Activated CD8-positive, alpha-beta memory T cell treated with anti-CD3 and anti-CD28 coated beads, Interleukin-2, amount 10 ng/mL, durations not matched to agents 7 days and 5 days (primary cell): ENCODE data around the gene AANAT. TPM values are rescaled to one million over a fixed set of nuclear protein-coding genes. Genes with fewer than 3 reads are reported as not detected.

Experiments used
- ATAC-seq: fragments of 150-1000 bp; cut with Tn5 transposase; one replicate; pipeline ENCODE4 v1.10.0; 2021; ENCODE audit warnings: moderate library complexity
- CTCF ChIA-PET: fragments of 350-600 bp; sonication (Branson Sonifier 250); formaldehyde crosslinking; loops from one replicate; lab custom pipeline; 2021; ENCODE audit warnings: antibody characterized with exemption; lab: Charles Lee
- DNase-seq: peaks from one replicate; pipeline ENCODE4 v3.0.0-alpha.2; 2020
- H3K27ac Mint-ChIP-seq: one replicate; pipeline ENCODE4 v1.8.0; 2021; ENCODE audit warnings: mild to moderate bottlenecking, mixed read lengths
- H3K27me3 Mint-ChIP-seq: one replicate; pipeline ENCODE4 v1.8.0; 2021; ENCODE audit warnings: mixed read lengths
- H3K36me3 Mint-ChIP-seq: one replicate; pipeline ENCODE4 v1.8.0; 2021; ENCODE audit warnings: mild to moderate bottlenecking, mixed read lengths
- H3K4me1 Mint-ChIP-seq: one replicate; pipeline ENCODE4 v1.8.0; 2021; ENCODE audit warnings: mixed read lengths
- H3K4me3 Mint-ChIP-seq: one replicate; pipeline ENCODE4 v1.8.0; 2021; ENCODE audit warnings: mild to moderate bottlenecking, moderate library complexity, mixed read lengths
- H3K9me3 Mint-ChIP-seq: one replicate; pipeline ENCODE4 v1.8.0; 2022; ENCODE audit warnings: low read depth, mixed read lengths
- total RNA-seq, 2 experiments: library from RNA; stranded (reverse); gene quantifications; one replicate each; pipeline ENCODE4 v1.2.3, GENCODE V29; 2021

Gene AANAT
- total RNA-seq, 2 experiments from 2014 or later, result not detected

- no peaks in the 10 kb centered on the region for H3K9me3 Mint-ChIP-seq
- no peak for ATAC-seq
- H3K4me1 Mint-ChIP-seq, result peaks cover 80% of the 10 kb centered on the region
- no peak overlapping the region for H3K27ac Mint-ChIP-seq
- CTCF ChIA-PET, result interaction anchor here (0.8 kb wide), 1 partner anchor 38 kb away, joined by 3 read pairs; no protein-coding TSS in a partner anchor
- no peaks in the 10 kb centered on the region for H3K36me3 Mint-ChIP-seq
- no peak overlapping the region for H3K4me3 Mint-ChIP-seq
- DNase-seq, result no peak
- no peaks in the 10 kb centered on the region for H3K27me3 Mint-ChIP-seq
Measured at GRCh38 chr17:76446449-76447231, 20.8 kb upstream of the AANAT start.

- Mint-ChIP-seq H3K27me3 (no peaks in the 10 kb centered on the region), H3K27ac (no peak overlapping the region)
Measured at GRCh38 chr17:76447931-76448652, 19.3 kb upstream of the AANAT start.

GRCh38 chr17:76449126-76449525 is 18.3 kb upstream of the AANAT start:
- Mint-ChIP-seq H3K27me3 (no peaks in the 10 kb centered on the region), H3K36me3 (no peaks in the 10 kb centered on the region), H3K4me1 (peaks cover 67% of the 10 kb centered on the region), H3K27ac (no peak overlapping the region), H3K4me3 (no peak overlapping the region), H3K9me3 (no peaks in the 10 kb centered on the region)
- no peak for ATAC-seq
- CTCF ChIA-PET, result interaction anchor here (1.5 to 3.7 kb wide), 3 partner anchors 9 to 41 kb away, joined by 3 to 12 read pairs (median 7); no protein-coding TSS in a partner anchor
- no peak for DNase-seq

More at GRCh38 chr17:76447931-76448652, 19.3 kb upstream of the AANAT start:
- Mint-ChIP-seq H3K4me1 (peaks cover 72% of the 10 kb centered on the region), H3K9me3 (no peaks in the 10 kb centered on the region), H3K4me3 (no peak overlapping the region), H3K36me3 (no peaks in the 10 kb centered on the region)
- no peak for DNase-seq
- ATAC-seq, result no peak
- CTCF ChIA-PET, result interaction anchor here (1.5 to 3.7 kb wide), 3 partner anchors 9 to 40 kb away, joined by 3 to 12 read pairs (median 7); no protein-coding TSS in a partner anchor

- H3K4me3 Mint-ChIP-seq, result peak overlapping the region; percentile 86
- ATAC-seq (no peak), DNase-seq (no peak)
- H3K27ac Mint-ChIP-seq, result no peak overlapping the region
- H3K4me1 Mint-ChIP-seq, result peaks cover 46% of the 10 kb centered on the region
- CTCF ChIA-PET, result interaction anchor here (1.1 to 4.0 kb wide), 7 partner anchors 12 to 71 kb away, joined by 3 to 15 read pairs (median 12); no protein-coding TSS in a partner anchor
- no peaks in the 10 kb centered on the region for H3K36me3 Mint-ChIP-seq
- no peaks in the 10 kb centered on the region for H3K9me3 Mint-ChIP-seq
- peaks cover 3% of the 10 kb centered on the region for H3K27me3 Mint-ChIP-seq
Measured at GRCh38 chr17:76451506-76451905, 15.9 kb upstream of the AANAT start.

DNA sequence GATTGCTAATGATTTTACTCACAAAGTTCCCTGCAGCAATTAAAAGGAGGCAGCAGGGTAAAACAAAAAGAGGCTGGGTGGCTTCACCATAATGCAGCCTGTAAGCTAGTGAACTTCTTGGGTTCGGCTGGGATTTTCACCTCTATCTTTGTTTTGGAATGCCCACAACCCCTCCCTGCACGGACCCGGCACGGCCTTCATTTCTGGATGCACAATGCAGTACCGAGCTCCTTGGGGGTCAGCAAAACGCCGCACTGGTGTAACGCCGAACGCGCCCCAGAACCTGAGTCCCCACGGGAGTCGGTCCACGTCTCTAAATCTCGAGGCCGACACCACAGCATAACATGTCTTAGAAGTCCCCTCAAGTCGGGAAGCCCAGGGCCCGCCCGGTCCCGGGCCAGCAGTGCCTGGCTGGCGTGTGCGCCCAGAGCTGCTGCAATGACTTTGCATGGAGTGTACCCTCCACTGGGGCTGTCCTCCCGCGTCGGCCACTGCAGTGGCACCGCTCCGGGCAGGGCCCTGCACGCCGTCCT is 15.2 kb upstream of the AANAT start:
- H3K36me3 Mint-ChIP-seq, result no peaks in the 10 kb centered on the region
- peak overlapping the region; percentile 86 for H3K4me3 Mint-ChIP-seq
- ATAC-seq, result peak; percentile 32
- peak; percentile 47 for DNase-seq
- peak overlapping the region; percentile 54 for H3K27ac Mint-ChIP-seq
- peaks cover 40% of the 10 kb centered on the region for H3K4me1 Mint-ChIP-seq
- CTCF ChIA-PET, result interaction anchor here (1.1 to 4.0 kb wide), 13 partner anchors 13 to 172 kb away, joined by 3 to 15 read pairs (median 10); partner anchors contain the start of gene AANAT
- H3K27me3 Mint-ChIP-seq, result peaks cover 4% of the 10 kb centered on the region
- no peaks in the 10 kb centered on the region for H3K9me3 Mint-ChIP-seq

- no peaks in the 10 kb centered on the region for H3K36me3 Mint-ChIP-seq
- no peaks in the 10 kb centered on the region for H3K9me3 Mint-ChIP-seq
- DNase-seq (peak; percentile 95), ATAC-seq (peak; percentile 94)
- H3K27ac Mint-ChIP-seq, result peak within 1 kb of the TSS; percentile 54
- CTCF ChIA-PET, result interaction anchor here (0.6 to 4.0 kb wide), 17 partner anchors 9 to 171 kb away, joined by 3 to 15 read pairs (median 4); partner anchors contain the start of gene AANAT
- peaks cover 6% of the 10 kb centered on the region for H3K27me3 Mint-ChIP-seq
- peak within 1 kb of the TSS; percentile 86 for H3K4me3 Mint-ChIP-seq
- peaks cover 34% of the 10 kb centered on the region for H3K4me1 Mint-ChIP-seq
Measured at GRCh38 chr17:76452660-76453430, 14.6 kb upstream of the AANAT start, which contains the start of gene UBE2O. TSS of gene UBE2O (minus strand) at chr17:76453152. CDS start at chr17:76453141, 11 bp downstream.

DNA sequence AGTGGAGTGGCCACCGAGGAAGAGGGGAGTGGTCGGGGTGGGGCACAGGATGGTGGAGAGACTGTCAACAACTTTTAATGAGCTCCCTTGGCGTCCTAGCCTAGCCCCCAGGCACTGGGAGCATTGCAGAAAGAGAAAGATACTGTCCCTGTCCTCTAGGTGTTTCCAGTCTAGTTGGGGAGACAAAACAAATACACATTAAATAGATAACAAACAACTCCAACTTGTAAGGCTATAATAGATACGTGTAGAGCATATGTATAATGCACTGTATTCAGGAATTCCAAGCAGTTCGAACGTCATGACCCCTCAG is 14.0 kb upstream of the AANAT start:
- Mint-ChIP-seq H3K36me3 (no peaks in the 10 kb centered on the region), H3K27me3 (peaks cover 6% of the 10 kb centered on the region), H3K9me3 (no peaks in the 10 kb centered on the region), H3K4me3 (peak overlapping the region; percentile 86), H3K4me1 (peaks cover 32% of the 10 kb centered on the region), H3K27ac (peak overlapping the region; percentile 48)
- ATAC-seq (no peak), DNase-seq (no peak)
- CTCF ChIA-PET, result interaction anchor here (0.6 to 4.0 kb wide), 16 partner anchors 9 to 171 kb away, joined by 3 to 15 read pairs (median 6); partner anchors contain the start of gene AANAT

DNA sequence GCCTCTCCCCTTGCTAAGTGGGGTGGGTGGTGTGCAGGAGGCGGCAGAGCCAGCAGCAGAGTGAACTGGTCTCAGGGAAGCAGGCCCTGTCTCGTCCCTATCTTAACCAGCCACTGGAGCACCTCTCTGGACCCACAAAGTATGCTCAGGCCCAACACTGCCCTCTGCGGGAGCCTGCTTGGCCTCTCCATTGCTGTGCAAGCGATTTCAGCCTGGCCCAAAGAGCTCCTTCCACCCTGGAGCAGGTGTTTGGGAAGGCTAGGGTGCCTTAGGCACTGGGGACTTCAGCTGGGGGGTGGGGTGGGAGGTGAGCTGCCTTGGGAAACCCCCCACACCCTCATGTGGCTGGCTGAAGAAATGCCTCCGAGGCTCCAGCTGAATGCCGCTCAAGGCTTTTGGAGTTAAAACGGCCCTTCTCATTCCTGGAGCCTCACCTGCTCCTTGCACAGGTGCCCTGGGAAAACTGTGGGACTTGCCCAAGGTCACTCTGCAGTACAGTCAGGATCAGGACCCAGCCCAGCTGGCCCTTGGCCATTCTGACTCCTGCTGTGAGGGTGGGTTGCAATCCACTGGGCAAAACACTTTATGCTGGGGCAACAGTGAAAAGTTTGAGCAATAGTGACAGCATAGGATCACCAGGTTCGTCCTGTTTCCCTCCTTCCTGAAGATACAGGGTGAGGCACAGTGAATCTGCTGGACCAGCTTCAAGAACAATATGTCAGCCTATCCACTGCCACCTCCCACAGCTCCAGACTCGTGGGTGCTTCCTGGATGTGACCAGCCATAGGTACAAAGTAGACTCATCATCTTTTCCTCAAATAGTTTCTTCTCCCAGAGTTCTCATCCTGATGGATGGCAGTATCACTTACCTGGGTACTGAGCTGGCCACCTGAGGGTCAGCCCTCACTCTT is 8.6 kb upstream of the AANAT start:
- CTCF ChIA-PET, result interaction anchor here (0.7 to 3.5 kb wide), 21 partner anchors 9 to 156 kb away, joined by 3 to 34 read pairs (median 4); partner anchors contain the start of gene AANAT

GRCh38 chr17:76459674-76460073 is 7.7 kb upstream of the AANAT start:
- H3K4me1 Mint-ChIP-seq, result no peaks in the 10 kb centered on the region
- H3K4me3 Mint-ChIP-seq, result no peak overlapping the region
- no peak for ATAC-seq
- H3K36me3 Mint-ChIP-seq, result no peaks in the 10 kb centered on the region
- DNase-seq, result no peak
- CTCF ChIA-PET, result interaction anchor here (1.0 to 3.5 kb wide), 11 partner anchors 8 to 62 kb away, joined by 3 to 34 read pairs (median 6); partner anchors contain the start of gene AANAT
- H3K9me3 Mint-ChIP-seq, result no peaks in the 10 kb centered on the region
- H3K27ac Mint-ChIP-seq, result no peak overlapping the region
- H3K27me3 Mint-ChIP-seq, result peaks cover 16% of the 10 kb centered on the region

More for the DNA sequence above, 8.6 kb upstream of the AANAT start:
- Mint-ChIP-seq H3K36me3 (no peaks in the 10 kb centered on the region), H3K9me3 (no peaks in the 10 kb centered on the region), H3K27ac (no peak overlapping the region), H3K4me1 (no peaks in the 10 kb centered on the region), H3K4me3 (no peak overlapping the region), H3K27me3 (peaks cover 16% of the 10 kb centered on the region)
- ATAC-seq (peak; percentile 25), DNase-seq (no peak)

- no peak overlapping the region for H3K4me3 Mint-ChIP-seq
- H3K9me3 Mint-ChIP-seq, result no peaks in the 10 kb centered on the region
- DNase-seq (no peak), ATAC-seq (no peak)
- peaks cover 4% of the 10 kb centered on the region for H3K4me1 Mint-ChIP-seq
- H3K27ac Mint-ChIP-seq, result no peak overlapping the region
- CTCF ChIA-PET, result interaction anchor here (1.0 to 1.9 kb wide), 7 partner anchors 9 to 53 kb away, joined by 3 to 7 read pairs (median 4); partner anchors contain the start of gene UBE2O
- peaks cover 13% of the 10 kb centered on the region for H3K27me3 Mint-ChIP-seq
- H3K36me3 Mint-ChIP-seq, result no peaks in the 10 kb centered on the region
Measured at GRCh38 chr17:76461765-76462555, 5.4 kb upstream of the AANAT start.
